HCT116 (cell line): ENCODE measurements around the gene PAX7.

Experiments used
- FOSL1 ChIP-seq: IDR thresholded peaks from 2 replicates; pipeline ENCODE4 v1.6.1; 2012; ENCODE audit warnings: low read depth
- POLR2A ChIP-seq: IDR thresholded peaks from 2 replicates; pipeline ENCODE4 v1.7.0; 2011; ENCODE audit warnings: borderline replicate concordance; ENCODE audit not compliant: insufficient read depth, insufficient read length; ENCODE audit errors: extremely low read depth
- SRF ChIP-seq: IDR thresholded peaks from 2 replicates; pipeline ENCODE4 v1.6.1; 2012; ENCODE audit warnings: low read depth
- TCF7L2 ChIP-seq: IDR thresholded peaks from 2 replicates; pipeline ENCODE4 v1.7.0; 2011; ENCODE audit warnings: borderline replicate concordance, inconsistent platforms; ENCODE audit not compliant: insufficient read depth, insufficient read length; ENCODE audit errors: extremely low read depth
- TF ChIP-seq, protein P1 (sequence below), 3 experiments: fragments of 200-600 bp in 1 of 3; sonication (generic) in 1 of 3; IDR thresholded peaks in 2 of 3; conservative IDR thresholded peaks in 1 of 3; 2 replicates each; pipeline ENCODE4 v1.5.1; 2012 to 2017; ENCODE audit warnings: low read depth in 2 of 3, low read length in 2 of 3, antibody characterized with exemption in 1 of 3, borderline replicate concordance in 1 of 3, control low read depth in 1 of 3, mild to moderate bottlenecking in 1 of 3, mixed read lengths in 1 of 3, mixed run types in 1 of 3, moderate library complexity in 1 of 3; ENCODE audit not compliant: insufficient read depth in 1 of 3

DNA sequence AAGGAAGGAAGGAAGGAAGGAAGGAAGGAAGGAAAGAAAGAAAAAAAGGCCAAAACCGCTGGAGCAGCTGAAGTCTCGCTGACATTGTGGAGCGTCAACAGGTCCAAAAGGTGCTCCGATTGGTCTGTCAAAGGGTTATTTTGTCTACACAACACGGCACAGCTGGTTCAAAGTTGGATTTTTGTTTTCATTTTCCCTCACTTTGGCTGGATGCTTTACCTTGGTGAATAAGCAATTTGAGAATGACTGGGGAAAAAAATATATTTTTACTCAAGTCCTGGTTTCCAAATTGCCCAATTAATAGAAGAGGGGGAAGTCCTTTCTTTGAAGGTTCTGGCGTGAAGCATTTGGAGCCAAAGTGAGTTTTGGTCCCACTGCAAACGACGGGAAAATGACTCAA, 19.3 kb upstream of the PAX7 start:
- TF ChIP-seq, protein P1, sequence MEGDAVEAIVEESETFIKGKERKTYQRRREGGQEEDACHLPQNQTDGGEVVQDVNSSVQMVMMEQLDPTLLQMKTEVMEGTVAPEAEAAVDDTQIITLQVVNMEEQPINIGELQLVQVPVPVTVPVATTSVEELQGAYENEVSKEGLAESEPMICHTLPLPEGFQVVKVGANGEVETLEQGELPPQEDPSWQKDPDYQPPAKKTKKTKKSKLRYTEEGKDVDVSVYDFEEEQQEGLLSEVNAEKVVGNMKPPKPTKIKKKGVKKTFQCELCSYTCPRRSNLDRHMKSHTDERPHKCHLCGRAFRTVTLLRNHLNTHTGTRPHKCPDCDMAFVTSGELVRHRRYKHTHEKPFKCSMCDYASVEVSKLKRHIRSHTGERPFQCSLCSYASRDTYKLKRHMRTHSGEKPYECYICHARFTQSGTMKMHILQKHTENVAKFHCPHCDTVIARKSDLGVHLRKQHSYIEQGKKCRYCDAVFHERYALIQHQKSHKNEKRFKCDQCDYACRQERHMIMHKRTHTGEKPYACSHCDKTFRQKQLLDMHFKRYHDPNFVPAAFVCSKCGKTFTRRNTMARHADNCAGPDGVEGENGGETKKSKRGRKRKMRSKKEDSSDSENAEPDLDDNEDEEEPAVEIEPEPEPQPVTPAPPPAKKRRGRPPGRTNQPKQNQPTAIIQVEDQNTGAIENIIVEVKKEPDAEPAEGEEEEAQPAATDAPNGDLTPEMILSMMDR (IDR thresholded peaks at IDR 0.05 in 2 of 3, conservative IDR thresholded peaks at IDR 0.05 in 1 of 3; ENCODE audit: borderline replicate concordance in 1 of 3, insufficient read depth in 1 of 3, low read depth in 2 of 3, low read length in 2 of 3): no peak
- TF ChIP-seq POLR2A: no peak
- TF ChIP-seq FOSL1: no peak
- TF ChIP-seq SRF: no peak
- no peak for TF ChIP-seq TCF7L2
